OCI-LY1 (cell line): Measurements from ENCODE around the gene AP3S1.

Experiments used
- H2AFZ ChIP-seq: fragments of 200-600 bp; sonication (generic), shearing (Covaris generic); 2 replicates; pipeline ENCODE4 v1.6.0; 2014; ENCODE audit warnings: antibody characterized with exemption, mild to moderate bottlenecking, low read length
- H3F3A ChIP-seq: fragments of 200-600 bp; sonication (generic), shearing (Covaris generic); 2 replicates; pipeline ENCODE4 v1.6.0; 2014; ENCODE audit warnings: mild to moderate bottlenecking, antibody characterized with exemption, low read length, moderate library complexity; ENCODE audit not compliant: insufficient read depth
- H3K27ac ChIP-seq: fragments of 200-600 bp; sonication (generic); 2 replicates; pipeline ENCODE4 v1.5.1; 2014; ENCODE audit warnings: low read length, mixed run types, mild to moderate bottlenecking, low read depth; ENCODE audit not compliant: poor library complexity, severe bottlenecking
- H3K27me3 ChIP-seq: fragments of 200-600 bp; sonication (generic); 2 replicates; pipeline ENCODE4 v1.6.0; 2014; ENCODE audit warnings: antibody characterized with exemption, mild to moderate bottlenecking, low read length, moderate library complexity; ENCODE audit not compliant: insufficient read depth
- H3K36me3 ChIP-seq: fragments of 200-600 bp; sonication (generic); 2 replicates; pipeline ENCODE4 v1.6.1; 2014; ENCODE audit warnings: mild to moderate bottlenecking, antibody characterized with exemption, low read length, moderate library complexity, mixed read lengths; ENCODE audit not compliant: insufficient read depth
- H3K4me1 ChIP-seq: fragments of 200-600 bp; sonication (generic); 2 replicates; pipeline ENCODE4 v1.5.1; 2014; ENCODE audit warnings: mild to moderate bottlenecking, low read length, moderate library complexity; ENCODE audit not compliant: insufficient read depth, severe bottlenecking
- H3K4me2 ChIP-seq: fragments of 200-600 bp; sonication (generic), shearing (Covaris generic); 2 replicates; pipeline ENCODE4 v1.6.1; 2014; ENCODE audit warnings: low read length
- H3K4me3 ChIP-seq: fragments of 200-600 bp; sonication (generic); 2 replicates; pipeline ENCODE4 v1.5.1; 2014; ENCODE audit warnings: low read length, low read depth, mild to moderate bottlenecking, mixed read lengths; ENCODE audit not compliant: poor library complexity, severe bottlenecking
- H3K79me2 ChIP-seq: fragments of 200-600 bp; shearing (Covaris generic); 2 replicates; pipeline ENCODE4 v1.6.1; 2016; ENCODE audit warnings: mixed run types, low read length, mixed read lengths; ENCODE audit not compliant: insufficient read depth
- H3K9ac ChIP-seq: fragments of 200-600 bp; sonication (generic), shearing (Covaris generic); 2 replicates; pipeline ENCODE4 v1.6.1; 2014; ENCODE audit warnings: mild to moderate bottlenecking, low read length, mixed read lengths
- H3K9me2 ChIP-seq: fragments of 200-600 bp; sonication (generic), shearing (Covaris generic); 2 replicates; pipeline ENCODE4 v1.6.1; 2014; ENCODE audit warnings: low read depth, mild to moderate bottlenecking, low read length, mixed read lengths
- H3K9me3 ChIP-seq: fragments of 200-600 bp; shearing (Covaris generic); 2 replicates; pipeline ENCODE4 v1.6.1; 2014; ENCODE audit warnings: low read length, mixed read lengths
- H4K20me1 ChIP-seq: fragments of 200-600 bp; sonication (generic), shearing (Covaris generic); 2 replicates; pipeline ENCODE4 v1.6.0; 2016; ENCODE audit warnings: mild to moderate bottlenecking, low read length; ENCODE audit not compliant: insufficient read depth
- EZH2 ChIP-seq: fragments of 200-600 bp; sonication (generic), shearing (Covaris generic); IDR thresholded peaks from 2 replicates; pipeline ENCODE4 v1.8.0; 2017; ENCODE audit warnings: borderline replicate concordance, mixed run types, mild to moderate bottlenecking, antibody characterized with exemption, low read length, moderate library complexity, mixed read lengths
- TF ChIP-seq, protein P1 (sequence below): fragments of 200-600 bp; sonication (generic), shearing (Covaris generic); IDR thresholded peaks from 2 replicates; pipeline ENCODE4 v1.5.1; 2017; ENCODE audit warnings: mild to moderate bottlenecking, antibody characterized with exemption, low read length, moderate library complexity, mixed read lengths

Gene AP3S1

DNA sequence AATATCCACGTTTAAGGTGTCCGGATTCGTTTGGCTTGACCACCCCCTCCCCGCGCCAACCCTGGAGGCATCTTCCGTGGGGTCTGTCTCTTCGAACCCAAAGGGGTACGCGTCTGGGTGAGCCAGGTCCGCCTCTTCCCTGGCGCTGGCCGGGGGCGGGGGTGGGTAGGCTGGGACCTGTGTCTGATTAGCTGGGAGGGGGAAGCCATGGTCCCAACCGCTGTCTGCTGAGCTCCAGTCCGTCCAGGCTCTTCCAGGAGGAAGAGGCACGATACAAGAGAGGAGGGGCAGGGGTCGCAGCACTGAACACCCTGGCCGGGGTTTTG lies 120.5 kb downstream of the AP3S1 start, which contains the start of gene LVRN:
LVRN (plus strand) TSS at position 237 of the 326 bp plus-strand sequence. CDS start 143 bp downstream, outside the sequence.
- no peak within 1 kb of the TSS for H3K4me2 ChIP-seq
- H3F3A ChIP-seq: no peaks in the 10 kb centered on the region
- no peaks in the 10 kb centered on the region for H3K36me3 ChIP-seq
- no peaks in the 10 kb centered on the region for H4K20me1 ChIP-seq
- no peak within 1 kb of the TSS for H2AFZ ChIP-seq
- no peak within 1 kb of the TSS for H3K9ac ChIP-seq
- no peaks in the 10 kb centered on the region for H3K9me3 ChIP-seq
- H3K79me2 ChIP-seq: no peaks in the 10 kb centered on the region
- TF ChIP-seq, protein P1, sequence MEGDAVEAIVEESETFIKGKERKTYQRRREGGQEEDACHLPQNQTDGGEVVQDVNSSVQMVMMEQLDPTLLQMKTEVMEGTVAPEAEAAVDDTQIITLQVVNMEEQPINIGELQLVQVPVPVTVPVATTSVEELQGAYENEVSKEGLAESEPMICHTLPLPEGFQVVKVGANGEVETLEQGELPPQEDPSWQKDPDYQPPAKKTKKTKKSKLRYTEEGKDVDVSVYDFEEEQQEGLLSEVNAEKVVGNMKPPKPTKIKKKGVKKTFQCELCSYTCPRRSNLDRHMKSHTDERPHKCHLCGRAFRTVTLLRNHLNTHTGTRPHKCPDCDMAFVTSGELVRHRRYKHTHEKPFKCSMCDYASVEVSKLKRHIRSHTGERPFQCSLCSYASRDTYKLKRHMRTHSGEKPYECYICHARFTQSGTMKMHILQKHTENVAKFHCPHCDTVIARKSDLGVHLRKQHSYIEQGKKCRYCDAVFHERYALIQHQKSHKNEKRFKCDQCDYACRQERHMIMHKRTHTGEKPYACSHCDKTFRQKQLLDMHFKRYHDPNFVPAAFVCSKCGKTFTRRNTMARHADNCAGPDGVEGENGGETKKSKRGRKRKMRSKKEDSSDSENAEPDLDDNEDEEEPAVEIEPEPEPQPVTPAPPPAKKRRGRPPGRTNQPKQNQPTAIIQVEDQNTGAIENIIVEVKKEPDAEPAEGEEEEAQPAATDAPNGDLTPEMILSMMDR: no peak
- no peak for TF ChIP-seq EZH2
- H3K27ac ChIP-seq: no peak within 1 kb of the TSS
- no peaks in the 10 kb centered on the region for H3K27me3 ChIP-seq
- no peaks in the 10 kb centered on the region for H3K4me1 ChIP-seq
- H3K4me3 ChIP-seq: no peak within 1 kb of the TSS
- H3K9me2 ChIP-seq: no peaks in the 10 kb centered on the region

DNA sequence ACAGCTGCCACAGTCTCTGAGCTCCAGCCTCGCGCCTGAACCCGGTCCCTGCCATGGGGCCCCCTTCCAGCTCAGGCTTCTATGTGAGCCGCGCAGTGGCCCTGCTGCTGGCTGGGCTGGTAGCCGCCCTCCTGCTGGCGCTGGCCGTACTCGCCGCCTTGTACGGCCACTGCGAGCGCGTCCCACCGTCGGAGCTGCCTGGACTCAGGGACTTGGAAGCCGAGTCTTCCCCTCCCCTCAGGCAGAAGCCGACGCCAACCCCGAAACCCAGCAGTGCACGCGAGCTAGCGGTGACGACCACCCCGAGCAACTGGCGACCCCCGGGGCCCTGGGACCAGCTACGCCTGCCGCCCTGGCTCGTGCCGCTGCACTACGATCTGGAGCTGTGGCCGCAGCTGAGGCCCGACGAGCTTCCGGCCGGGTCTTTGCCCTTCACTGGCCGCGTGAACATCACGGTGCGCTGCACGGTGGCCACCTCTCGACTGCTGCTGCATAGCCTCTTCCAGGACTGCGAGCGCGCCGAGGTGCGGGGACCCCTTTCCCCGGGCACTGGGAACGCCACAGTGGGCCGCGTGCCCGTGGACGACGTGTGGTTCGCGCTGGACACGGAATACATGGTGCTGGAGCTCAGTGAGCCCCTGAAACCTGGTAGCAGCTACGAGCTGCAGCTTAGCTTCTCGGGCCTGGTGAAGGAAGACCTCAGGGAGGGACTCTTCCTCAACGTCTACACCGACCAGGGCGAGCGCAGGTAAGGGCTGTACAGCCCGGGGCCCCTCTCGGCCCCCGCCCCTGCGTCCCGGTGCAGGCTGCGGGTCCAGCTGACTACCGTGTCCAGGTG lies 121.0 kb downstream of the AP3S1 start:
- Histone ChIP-seq H3K4me3 (no peak overlapping the region), H3K27ac (no peak overlapping the region), H3K79me2 (no peaks in the 10 kb centered on the region), H3K4me1 (no peaks in the 10 kb centered on the region), H3K9ac (no peak overlapping the region), H3K9me3 (no peaks in the 10 kb centered on the region), H3F3A (no peaks in the 10 kb centered on the region), H3K27me3 (no peaks in the 10 kb centered on the region), H4K20me1 (no peaks in the 10 kb centered on the region), H3K9me2 (no peaks in the 10 kb centered on the region), H2AFZ (no peak overlapping the region), H3K36me3 (no peaks in the 10 kb centered on the region), H3K4me2 (no peak overlapping the region)
- TF ChIP-seq, protein P1: no peak
- no peak for TF ChIP-seq EZH2

DNA sequence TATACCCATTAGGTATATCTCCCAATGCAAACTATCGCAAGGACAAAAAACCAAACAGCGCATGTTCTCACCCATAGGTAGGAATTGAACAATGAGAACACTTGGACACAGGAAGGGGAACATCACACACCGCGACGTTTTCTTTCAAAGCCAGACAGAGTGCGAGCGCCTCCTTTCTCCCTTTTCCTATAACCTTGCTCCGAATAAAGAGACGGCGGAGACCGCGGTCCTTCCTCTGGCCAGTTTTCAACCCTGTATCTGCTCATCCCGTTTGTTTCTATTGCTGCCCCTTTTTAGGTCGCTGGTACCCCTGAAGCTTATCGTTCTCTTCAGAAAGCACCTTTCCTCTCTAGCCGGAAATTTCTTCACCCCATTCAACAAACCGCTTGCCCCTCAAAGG lies 121.8 kb downstream of the AP3S1 start:
- H3F3A ChIP-seq: no peaks in the 10 kb centered on the region
- no peak overlapping the region for H3K4me2 ChIP-seq
- H3K9ac ChIP-seq: no peak overlapping the region
- no peaks in the 10 kb centered on the region for H3K27me3 ChIP-seq
- no peaks in the 10 kb centered on the region for H3K36me3 ChIP-seq
- no peaks in the 10 kb centered on the region for H4K20me1 ChIP-seq
- H3K4me3 ChIP-seq: no peak overlapping the region
- no peaks in the 10 kb centered on the region for H3K9me3 ChIP-seq
- H3K9me2 ChIP-seq: no peaks in the 10 kb centered on the region
- no peaks in the 10 kb centered on the region for H3K4me1 ChIP-seq
- no peak overlapping the region for H3K27ac ChIP-seq
- TF ChIP-seq, protein P1: no peak
- no peak for TF ChIP-seq EZH2
- no peaks in the 10 kb centered on the region for H3K79me2 ChIP-seq
- no peak overlapping the region for H2AFZ ChIP-seq
